Measurements from ENCODE around the gene NPC2.

The NPC2 gene

GRCh38 chr14:74522740-74523139 is 29.6 kb upstream of the NPC2 start:
- no peak for DNase-seq
- intact Hi-C loops (cut with DNase I): no loop called here

GRCh38 chr14:74521756-74522155 is 28.7 kb upstream of the NPC2 start:
- intact Hi-C loops (cut with DNase I): no loop called here

GRCh38 chr14:74519316-74520074 is 26.4 kb upstream of the NPC2 start:
- DNase-seq: no peak

More at GRCh38 chr14:74521756-74522155, 28.7 kb upstream of the NPC2 start:
- no peak for DNase-seq

GRCh38 chr14:74518221-74518620 is 25.1 kb upstream of the NPC2 start:
- DNase-seq: no peak
- intact Hi-C loops (cut with DNase I): no loop called here

More at GRCh38 chr14:74519316-74520074, 26.4 kb upstream of the NPC2 start:
- intact Hi-C loops (cut with DNase I): no loop called here

GRCh38 chr14:74517731-74518130 is 24.6 kb upstream of the NPC2 start:
- intact Hi-C loops (cut with DNase I): no loop called here
- no peak for DNase-seq

- intact Hi-C loops (cut with DNase I): no loop called here
- DNase-seq: no peak
Observed at GRCh38 chr14:74516451-74517160, 23.5 kb upstream of the NPC2 start.

GRCh38 chr14:74515891-74516412 is 22.8 kb upstream of the NPC2 start:
- DNase-seq: no peak
- intact Hi-C loops (cut with DNase I): no loop called here

- peak in 14 of 42 donors; percentile 12 to 71 (median 35) for DNase-seq
- intact Hi-C loops (cut with DNase I): no loop called here
Observed at GRCh38 chr14:74514471-74514941, 21.4 kb upstream of the NPC2 start.

- intact Hi-C loops (cut with DNase I): no loop called here
- DNase-seq: no peak
Observed at GRCh38 chr14:74511966-74512830, 19.1 kb upstream of the NPC2 start.

GRCh38 chr14:74510959-74511409 is 17.9 kb upstream of the NPC2 start:
- intact Hi-C loops (cut with DNase I): no loop called here
- DNase-seq: no peak

- intact Hi-C loops (cut with DNase I): no loop called here
- DNase-seq: no peak
Observed at GRCh38 chr14:74510223-74510931, 17.3 kb upstream of the NPC2 start.

GRCh38 chr14:74509587-74510222 is 16.6 kb upstream of the NPC2 start:
- intact Hi-C loops (cut with DNase I): no loop called here
- DNase-seq: peak in 1 of 42 donors; percentile 5

- intact Hi-C loops (cut with DNase I): no loop called here
- DNase-seq: peak in 1 of 42 donors; percentile 13
Observed at GRCh38 chr14:74508844-74509428, 15.8 kb upstream of the NPC2 start.

GRCh38 chr14:74508292-74508731 is 15.2 kb upstream of the NPC2 start:
- DNase-seq: peak in 1 of 42 donors; percentile 22
- intact Hi-C loops (cut with DNase I): no loop called here

- intact Hi-C loops (cut with DNase I): no loop called here
Observed at GRCh38 chr14:74507840-74508239, 14.7 kb upstream of the NPC2 start.

GRCh38 chr14:74507085-74507484 is 14.0 kb upstream of the NPC2 start:
- intact Hi-C loops (cut with DNase I): no loop called here

More at GRCh38 chr14:74507840-74508239, 14.7 kb upstream of the NPC2 start:
- DNase-seq: peak in 3 of 42 donors; percentile 0 to 17 (median 15)

GRCh38 chr14:74506411-74506851 is 13.3 kb upstream of the NPC2 start:
- intact Hi-C loops (cut with DNase I): no loop called here
- peak in 4 of 42 donors; percentile 4 to 23 (median 14) for DNase-seq

More at GRCh38 chr14:74507085-74507484, 14.0 kb upstream of the NPC2 start:
- peak in 2 of 42 donors; percentile 9 to 31 for DNase-seq
